CD4-positive, alpha-beta T cell treated with Interleukin-1 beta for 1 hour (primary cell): Measurements from ENCODE around the gene GALNT2.

Experiments used
- DNase-seq, 2 donors: peaks; one replicate each; pipeline ENCODE4 v3.0.0-alpha.2; 2020 to 2022

GALNT2 gene

GRCh38 chr1:230310381-230311163 lies 243.5 kb downstream of the GALNT2 start:
- peak; percentile 60 to 63 for DNase-seq

- DNase-seq, result no peak
Observed at GRCh38 chr1:230312676-230313075, 245.6 kb downstream of the GALNT2 start.

- DNase-seq, result no peak
Observed at GRCh38 chr1:230313453-230314141, 246.6 kb downstream of the GALNT2 start.

GRCh38 chr1:230314142-230314470 lies 247.1 kb downstream of the GALNT2 start:
- no peak for DNase-seq

- no peak for DNase-seq
Observed at GRCh38 chr1:230315099-230315498, 248.1 kb downstream of the GALNT2 start.

- no peak for DNase-seq
Observed at GRCh38 chr1:230316864-230317745, 250.1 kb downstream of the GALNT2 start.

- DNase-seq, result no peak
Observed at GRCh38 chr1:230317823-230318819, 251.1 kb downstream of the GALNT2 start.

- no peak for DNase-seq
Observed at GRCh38 chr1:230319014-230319747, 252.1 kb downstream of the GALNT2 start.

- DNase-seq, result no peak
Observed at GRCh38 chr1:230320804-230321203, 253.8 kb downstream of the GALNT2 start.

- DNase-seq, result no peak
Observed at GRCh38 chr1:230321341-230321740, 254.3 kb downstream of the GALNT2 start.

GRCh38 chr1:230321741-230322420 lies 254.8 kb downstream of the GALNT2 start:
- DNase-seq, result no peak

- no peak for DNase-seq
Observed at GRCh38 chr1:230322421-230322756, 255.4 kb downstream of the GALNT2 start.

- no peak for DNase-seq
Observed at GRCh38 chr1:230322967-230323547, 256.0 kb downstream of the GALNT2 start.

GRCh38 chr1:230323686-230324085 lies 256.6 kb downstream of the GALNT2 start:
- DNase-seq, result no peak

GRCh38 chr1:230326971-230327891 lies 260.2 kb downstream of the GALNT2 start:
- no peak for DNase-seq

- no peak for DNase-seq
Observed at GRCh38 chr1:230327892-230328284, 260.9 kb downstream of the GALNT2 start.

- DNase-seq, result no peak
Observed at GRCh38 chr1:230328342-230329015, 261.4 kb downstream of the GALNT2 start.

- DNase-seq, result no peak
Observed at GRCh38 chr1:230330157-230330556, 263.1 kb downstream of the GALNT2 start.
